OCI-LY3 (cell line): Measurements from ENCODE around the gene NOL3.

Experiments used
- CTCF ChIP-seq: fragments of 200-600, 300-600 bp; sonication (generic); IDR thresholded peaks from 2 replicates; pipeline ENCODE4 v1.5.1; 2014; ENCODE audit warnings: antibody characterized with exemption, low read length, low read depth
- EZH2phosphoT487 ChIP-seq: fragments of 200-600 bp; shearing (Covaris generic); IDR thresholded peaks from 2 replicates; pipeline ENCODE4 v1.6.1; 2018; ENCODE audit warnings: antibody characterized with exemption, mixed run types, low read depth

- no peak for TF ChIP-seq CTCF
- no peak for TF ChIP-seq EZH2phosphoT487
Measured at GRCh38 chr16:67210069-67210937, 40.0 kb downstream of the NOL3 start.
